ENCODE data around the gene NCCRP1.

Gene NCCRP1

GRCh38 chr19:39196860-39197562 is at the start of gene NCCRP1:
Gene NCCRP1 (plus strand): TSS chr19:39196964. CDS start chr19:39196983, 19 bp downstream.
- DNase-seq (ENCODE audit: low spot score): no peak

- DNase-seq (ENCODE audit: low spot score): no peak
Observed at GRCh38 chr19:39147480-39147879, 49.3 kb upstream of the NCCRP1 start.

- no peak for DNase-seq (ENCODE audit: low spot score)
Observed at GRCh38 chr19:39148939-39149529, 47.7 kb upstream of the NCCRP1 start.

GRCh38 chr19:39150235-39150634 is 46.5 kb upstream of the NCCRP1 start:
- no peak for DNase-seq (ENCODE audit: low spot score)

GRCh38 chr19:39150807-39151600 is 45.8 kb upstream of the NCCRP1 start:
- DNase-seq (ENCODE audit: low spot score): no peak

GRCh38 chr19:39152066-39152465 is 44.7 kb upstream of the NCCRP1 start:
- DNase-seq (ENCODE audit: low spot score): no peak

GRCh38 chr19:39154100-39154628 is 42.6 kb upstream of the NCCRP1 start:
- no peak for DNase-seq (ENCODE audit: low spot score)

GRCh38 chr19:39154629-39155100 is 42.1 kb upstream of the NCCRP1 start:
- DNase-seq (ENCODE audit: low spot score): no peak

GRCh38 chr19:39155114-39155700 is 41.6 kb upstream of the NCCRP1 start:
- no peak for DNase-seq (ENCODE audit: low spot score)

GRCh38 chr19:39155741-39156140 is 41.0 kb upstream of the NCCRP1 start:
- DNase-seq (ENCODE audit: low spot score): no peak

GRCh38 chr19:39156326-39157230 is 40.2 kb upstream of the NCCRP1 start:
- no peak for DNase-seq (ENCODE audit: low spot score)

GRCh38 chr19:39157275-39157996 is 39.3 kb upstream of the NCCRP1 start:
- DNase-seq (ENCODE audit: low spot score): no peak

GRCh38 chr19:39157997-39158389 is 38.8 kb upstream of the NCCRP1 start:
- DNase-seq (ENCODE audit: low spot score): no peak

GRCh38 chr19:39158646-39159260 is 38.0 kb upstream of the NCCRP1 start:
- no peak for DNase-seq (ENCODE audit: low spot score)

- no peak for DNase-seq (ENCODE audit: low spot score)
Observed at GRCh38 chr19:39160523-39160861, 36.3 kb upstream of the NCCRP1 start.

GRCh38 chr19:39160889-39161672 is 35.7 kb upstream of the NCCRP1 start:
- DNase-seq (ENCODE audit: low spot score): no peak

GRCh38 chr19:39162441-39163043 is 34.2 kb upstream of the NCCRP1 start:
- DNase-seq (ENCODE audit: low spot score): no peak

GRCh38 chr19:39163621-39164020 is 33.1 kb upstream of the NCCRP1 start:
- DNase-seq (ENCODE audit: low spot score): no peak

GRCh38 chr19:39164289-39164688 is 32.5 kb upstream of the NCCRP1 start:
- no peak for DNase-seq (ENCODE audit: low spot score)
